H1 (cell line): Measurements from ENCODE around the gene ZNF407. TPM values are rescaled to one million over a fixed set of nuclear protein-coding genes. Genes with fewer than 3 reads are reported as not detected.

Source experiments
- CTCF ChIA-PET: fragments of 300-600 bp; sonication (Branson Sonifier 250); formaldehyde crosslinking; loops from one replicate; lab custom pipeline; 2021; ENCODE audit not compliant: partially characterized antibody; lab: Charles Lee
- POLR2A ChIA-PET: fragments of 300-600 bp; sonication (Branson Sonifier 250); formaldehyde crosslinking; loops from one replicate; lab custom pipeline; 2021; ENCODE audit warnings: inconsistent platforms; ENCODE audit not compliant: partially characterized antibody; lab: Charles Lee
- DNase-seq, 2 experiments: peaks; one replicate each; pipeline versions ENCODE4 v3.0.0 to v3.0.0-alpha.2; 2010 to 2022; ENCODE audit warnings: low spot score in 2 of 2, low read depth in 1 of 2, mixed read lengths in 1 of 2
- FAIRE-seq: peaks from 2 replicates; lab custom pipeline; 2011; peaks lifted over from hg19 to GRCh38; lab: Jason Lieb, UNC
- H2AFZ ChIP-seq: 2 replicates; pipeline ENCODE4 v1.8.1; 2012; ENCODE audit warnings: low read length, inconsistent platforms
- H2AK5ac ChIP-seq: 2 replicates; pipeline ENCODE4 v1.6.1; 2013; ENCODE audit warnings: low read depth, low read length
- H2BK120ac ChIP-seq: replicated peaks from 2 replicates; pipeline ENCODE3; 2013; ENCODE audit warnings: low read depth, low read length, inconsistent platforms
- H2BK12ac ChIP-seq: 2 replicates; pipeline ENCODE4 v1.6.1; 2013; ENCODE audit warnings: low read depth, low read length
- H2BK15ac ChIP-seq: 2 replicates; pipeline ENCODE4 v1.6.1; 2013; ENCODE audit warnings: low read length
- H2BK20ac ChIP-seq: 2 replicates; pipeline ENCODE4 v1.6.1; 2013; ENCODE audit warnings: low read length
- H2BK5ac ChIP-seq: 2 replicates; pipeline ENCODE4 v1.6.1; 2013; ENCODE audit warnings: low read depth, low read length
- H3K14ac ChIP-seq: 2 replicates; pipeline ENCODE4 v1.6.1; 2013; ENCODE audit warnings: inconsistent platforms; ENCODE audit not compliant: insufficient read length
- H3K18ac ChIP-seq: 2 replicates; pipeline ENCODE4 v1.6.1; 2013; ENCODE audit warnings: low read length; ENCODE audit errors: extremely low read depth
- H3K23ac ChIP-seq: 2 replicates; pipeline ENCODE4 v1.6.1; 2013; ENCODE audit warnings: inconsistent platforms; ENCODE audit not compliant: insufficient read length
- H3K23me2 ChIP-seq: 2 replicates; pipeline ENCODE4 v1.6.1; 2013; ENCODE audit warnings: low read depth, low read length
- H3K27ac ChIP-seq: 2 replicates; pipeline ENCODE4 v1.6.1; 2011; ENCODE audit warnings: low read depth, low read length, inconsistent platforms
- H3K27me3 ChIP-seq, 4 experiments: replicated peaks in 1 of 4; 1 replicate in 1 of 4; 2 replicates in 3 of 4; pipeline versions ENCODE4 v1.6.1 to v1.8.1; 2011 to 2013; ENCODE audit warnings: low read length in 3 of 4, mild to moderate bottlenecking in 3 of 4, inconsistent platforms in 2 of 4, mixed read lengths in 2 of 4, moderate library complexity in 1 of 4; ENCODE audit not compliant: control insufficient read depth in 3 of 4, insufficient read depth in 3 of 4; ENCODE audit errors: extremely low read depth in 1 of 4
- H3K36me3 ChIP-seq, 4 experiments: 2 replicates each; pipeline versions ENCODE4 v1.6.1 to v1.8.1; 2011 to 2013; ENCODE audit warnings: mild to moderate bottlenecking in 4 of 4, low read length in 3 of 4, moderate library complexity in 2 of 4, control low read depth in 1 of 4, inconsistent platforms in 1 of 4; ENCODE audit not compliant: insufficient read depth in 4 of 4, control insufficient read depth in 2 of 4
- H3K4ac ChIP-seq: replicated peaks from 2 replicates; pipeline ENCODE3; 2013; ENCODE audit warnings: low read length, low read depth, mixed read lengths, inconsistent platforms; ENCODE audit not compliant: insufficient read length
- H3K4me1 ChIP-seq, 4 experiments: replicated peaks in 1 of 4; 1 replicate in 1 of 4; 2 replicates in 3 of 4; pipeline versions ENCODE4 v1.6.1 to v1.8.1; 2011 to 2013; ENCODE audit warnings: low read length in 3 of 4, inconsistent platforms in 2 of 4, mixed read lengths in 1 of 4; ENCODE audit not compliant: insufficient read depth in 4 of 4, control insufficient read depth in 3 of 4
- H3K4me2 ChIP-seq, 2 experiments: 2 replicates each; pipeline versions ENCODE4 v1.6.1 to v1.8.1; 2011 to 2013; ENCODE audit warnings: low read depth in 2 of 2, low read length in 2 of 2, control low read depth in 1 of 2, inconsistent platforms in 1 of 2, mild to moderate bottlenecking in 1 of 2; ENCODE audit not compliant: insufficient read depth in 1 of 2
- H3K4me3 ChIP-seq, 4 experiments: fragments of 200-600, 300-600 bp in 1 of 4; sonication (generic), shearing (Covaris generic), sonication (Bioruptor Twin) in 1 of 4; 2 replicates each; pipeline versions ENCODE4 v1.5.1 to v1.8.1; 2011 to 2016; ENCODE audit warnings: low read length in 4 of 4, low read depth in 3 of 4, control low read depth in 2 of 4, inconsistent platforms in 2 of 4, mild to moderate bottlenecking in 2 of 4, mixed read lengths in 1 of 4, moderate library complexity in 1 of 4; ENCODE audit not compliant: insufficient read depth in 2 of 4; ENCODE audit errors: extremely low read depth in 1 of 4
- H3K56ac ChIP-seq: replicated peaks from 2 replicates; pipeline ENCODE3; 2013; ENCODE audit warnings: low read depth, mild to moderate bottlenecking, mixed read lengths, low read length, inconsistent platforms; ENCODE audit not compliant: insufficient read length
- H3K79me1 ChIP-seq: 2 replicates; pipeline ENCODE4 v1.6.1; 2013; ENCODE audit warnings: low read depth, low read length, control low read depth
- H3K79me2 ChIP-seq, 2 experiments: 2 replicates each; pipeline versions ENCODE4 v1.6.1 to v1.8.1; 2012 to 2013; ENCODE audit warnings: low read length in 2 of 2, mild to moderate bottlenecking in 2 of 2, inconsistent platforms in 1 of 2; ENCODE audit not compliant: insufficient read depth in 2 of 2, control insufficient read depth in 1 of 2
- H3K9ac ChIP-seq, 4 experiments: replicated peaks in 1 of 4; 1 replicate in 1 of 4; 2 replicates in 3 of 4; pipeline versions ENCODE4 v1.6.1 to v1.8.1; 2011 to 2013; ENCODE audit warnings: low read depth in 3 of 4, low read length in 3 of 4, control low read depth in 2 of 4, mild to moderate bottlenecking in 2 of 4, moderate library complexity in 2 of 4, inconsistent platforms in 1 of 4; ENCODE audit errors: extremely low read depth in 1 of 4
- H3K9me3 ChIP-seq, 2 experiments: 2 replicates each; pipeline versions ENCODE4 v1.6.1 to v1.8.1; 2012 to 2013; ENCODE audit warnings: mild to moderate bottlenecking in 2 of 2, moderate library complexity in 2 of 2, control low read depth in 1 of 2, inconsistent platforms in 1 of 2, low read depth in 1 of 2, low read length in 1 of 2, mixed read lengths in 1 of 2; ENCODE audit not compliant: insufficient read depth in 2 of 2
- H4K20me1 ChIP-seq, 2 experiments: replicated peaks in 1 of 2; 2 replicates each; pipeline versions ENCODE3 to v1.8.1; 2011 to 2013; ENCODE audit warnings: inconsistent platforms in 2 of 2, low read length in 2 of 2, mild to moderate bottlenecking in 1 of 2; ENCODE audit not compliant: insufficient read depth in 2 of 2, control insufficient read depth in 1 of 2
- H4K5ac ChIP-seq: 2 replicates; pipeline ENCODE4 v1.6.1; 2013; ENCODE audit warnings: low read length, low read depth, mixed read lengths, inconsistent platforms; ENCODE audit not compliant: insufficient read length
- H4K8ac ChIP-seq: 2 replicates; pipeline ENCODE4 v1.8.0; 2013; ENCODE audit warnings: mild to moderate bottlenecking, moderate library complexity, low read length, inconsistent platforms; ENCODE audit not compliant: insufficient read depth; ENCODE audit errors: extremely low read depth
- H4K91ac ChIP-seq: replicated peaks from 2 replicates; pipeline ENCODE3; 2013; ENCODE audit warnings: low read length, mixed read lengths, inconsistent platforms; ENCODE audit not compliant: insufficient read length
- JUN ChIP-seq: IDR thresholded peaks from 2 replicates; pipeline ENCODE4 v1.6.1; 2011; ENCODE audit warnings: low read depth, mild to moderate bottlenecking, improper control_type of control experiment, low read length
- WGBS, 2 experiments: shearing (Covaris generic) in 1 of 2; methylation state at CpG; one replicate each; pipeline versions ENCODE4 v1.1.6 to v1.1.7; 2013 to 2015; ENCODE audit warnings: low lambda C conversion rate in 2 of 2, mixed read lengths in 2 of 2, inconsistent platforms in 1 of 2, low coverage in 1 of 2, missing lambda C conversion rate in 1 of 2; ENCODE audit not compliant: insufficient replicate concordance in 2 of 2, insufficient coverage in 1 of 2, insufficient read length in 1 of 2; ENCODE audit errors: extremely low coverage in 1 of 2, missing lambda C conversion rate in 1 of 2; 5-methylcytosine and 5-hydroxymethylcytosine counted together
- polyA plus RNA-seq, 7 experiments: library from polyadenylated mRNA; depleted of rRNA in 3 of 7; stranded (reverse) in 5 of 7; unstranded in 2 of 7; fragments of >200 nt in 5 of 7; fragments of 200-250 nt in 2 of 7; gene quantifications; 1 replicate in 5 of 7; 2 replicates in 1 of 7; 4 replicates in 1 of 7; pipeline versions ENCODE4 v1.2.1 to v1.2.3, GENCODE V29; 2011 to 2013; ENCODE audit warnings: missing spikeins in 2 of 7, mixed read lengths in 2 of 7
- total RNA-seq: library from RNA; stranded (reverse); fragmentation: NEBNext Ultra II Directional; extraction: Animal tissue kit (Norgen Biotek cat#: 25700); gene quantifications from 2 replicates; pipeline ENCODE4 v1.2.1, GENCODE V29; 2021

The ZNF407 gene
- total and polyA plus RNA-seq, 2 of the 8 experiments (the other 6 are each of a cell fraction or from before 2014, with no cell fraction given): 1.5 to 6.8 TPM

DNA sequence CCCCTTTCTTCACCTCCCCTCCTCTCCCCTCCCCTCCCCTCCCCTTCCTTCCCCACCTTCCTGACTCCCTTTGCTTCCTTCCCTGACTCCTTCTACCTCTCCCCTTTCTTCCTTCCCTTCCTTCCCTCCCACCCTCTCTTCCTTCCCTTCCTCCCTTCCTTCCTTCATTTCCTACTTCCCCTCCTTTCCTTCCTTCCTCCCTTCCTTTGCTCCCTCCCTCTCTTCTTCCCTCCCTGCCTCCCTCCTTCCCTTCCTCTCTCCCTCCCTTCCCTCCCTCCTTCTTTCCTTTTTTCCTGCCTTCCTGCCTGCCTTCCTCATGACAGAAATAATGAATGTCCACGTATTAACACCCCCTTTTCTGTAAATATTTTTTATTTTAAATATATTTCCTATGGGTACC lies 260.2 kb downstream of the ZNF407 start:
- H2AK5ac ChIP-seq: no peak overlapping the region
- H4K91ac ChIP-seq: no peak overlapping the region
- no peak overlapping the region for H2BK5ac ChIP-seq
- no peak overlapping the region for H2BK120ac ChIP-seq
- no peak overlapping the region for H3K14ac ChIP-seq
- H3K79me2 ChIP-seq: no peaks in the 10 kb centered on the region
- no peak overlapping the region for H3K9ac ChIP-seq
- ChIA-PET POLR2A (no interaction called here), CTCF (no interaction called here)
- H3K36me3 ChIP-seq: no peaks in the 10 kb centered on the region
- WGBS, 2 experiments: 76% methylated on average over 1 of the region's 1 CpG; no CpG with 5 or more reads in 1 of the 2 experiments
- no peak overlapping the region for H3K4me3 ChIP-seq
- H3K27me3 ChIP-seq: peaks cover 0 to 1% (median 0%) of the 10 kb centered on the region in 4 experiments; a peak in 1 of 7 replicates
- no peaks in the 10 kb centered on the region for H3K4me1 ChIP-seq
- no peak overlapping the region for H2BK12ac ChIP-seq
- H3K4me2 ChIP-seq: no peak overlapping the region
- H3K9me3 ChIP-seq: no peaks in the 10 kb centered on the region
- no peak overlapping the region for H3K23ac ChIP-seq
- TF ChIP-seq JUN: no peak
- FAIRE-seq: no peak
- H3K27ac ChIP-seq: no peak overlapping the region
- no peak overlapping the region for H2AFZ ChIP-seq
- no peaks in the 10 kb centered on the region for H4K20me1 ChIP-seq
- no peak overlapping the region for H4K8ac ChIP-seq
- no peaks in the 10 kb centered on the region; the same call in 1 of the 2 replicates for H3K79me1 ChIP-seq
- no peaks in the 10 kb centered on the region for H3K23me2 ChIP-seq
- no peak overlapping the region for H2BK15ac ChIP-seq
- no peak for DNase-seq
- H3K56ac ChIP-seq: no peak overlapping the region
- H3K18ac ChIP-seq: no peak overlapping the region
- H3K4ac ChIP-seq: no peak overlapping the region
- no peak overlapping the region for H4K5ac ChIP-seq
- no peak overlapping the region for H2BK20ac ChIP-seq
